Neural progenitor cell (in vitro differentiated cells): ENCODE measurements around the gene POLD4. TPM values are rescaled to one million over a fixed set of nuclear protein-coding genes. Genes with fewer than 3 reads are reported as not detected.

Experiments used
- DNase-seq: peaks from one replicate; pipeline ENCODE4 v3.0.0-alpha.2; 2016; ENCODE audit warnings: low spot score
- H2AFZ ChIP-seq: fragments of 200-600 bp; sonication (generic); replicated peaks from 2 replicates; pipeline ENCODE4 v1.6.1; 2016; ENCODE audit warnings: antibody characterized with exemption
- H3F3A ChIP-seq: fragments of 200-600 bp; sonication (generic); 2 replicates; pipeline ENCODE4 v1.6.1; 2016; ENCODE audit warnings: antibody characterized with exemption, low read depth
- H3K27ac ChIP-seq: fragments of 200-600 bp; sonication (generic); 2 replicates; pipeline ENCODE4 v1.5.1; 2016; ENCODE audit warnings: mild to moderate bottlenecking
- H3K27me3 ChIP-seq: fragments of 200-600 bp; sonication (generic); 2 replicates; pipeline ENCODE4 v1.6.1; 2016; ENCODE audit warnings: mild to moderate bottlenecking, moderate library complexity
- H3K36me3 ChIP-seq: fragments of 200-600 bp; sonication (generic); 2 replicates; pipeline ENCODE4 v1.5.1; 2016
- H3K4me1 ChIP-seq: fragments of 200-600 bp; sonication (generic); 2 replicates; pipeline ENCODE4 v1.6.1; 2016; ENCODE audit warnings: mixed run types
- H3K4me2 ChIP-seq: fragments of 200-600 bp; sonication (generic); 2 replicates; pipeline ENCODE4 v1.6.1; 2016
- H3K4me3 ChIP-seq: fragments of 200-600 bp; sonication (generic); 2 replicates; pipeline ENCODE4 v1.5.1; 2016
- H3K79me2 ChIP-seq: fragments of 200-600 bp; sonication (generic); 2 replicates; pipeline ENCODE4 v1.6.1; 2016; ENCODE audit warnings: low read depth
- H3K9ac ChIP-seq: fragments of 200-600 bp; sonication (generic); 2 replicates; pipeline ENCODE4 v1.6.1; 2016
- H3K9me3 ChIP-seq: fragments of 200-600 bp; sonication (generic); 2 replicates; pipeline ENCODE4 v1.5.1; 2016; ENCODE audit warnings: low read depth
- H4K20me1 ChIP-seq: fragments of 200-600 bp; sonication (generic); 2 replicates; pipeline ENCODE4 v1.6.1; 2016; ENCODE audit warnings: low read depth
- H3K27ac Mint-ChIP-seq: 3 replicates; pipeline ENCODE4 v1.8.0; 2021; ENCODE audit warnings: mixed read lengths
- H3K27me3 Mint-ChIP-seq: 2 replicates; pipeline ENCODE4 v1.8.0; 2022; ENCODE audit warnings: low read depth, mild to moderate bottlenecking, inconsistent platforms, moderate library complexity, mixed read lengths; ENCODE audit not compliant: insufficient read depth
- H3K36me3 Mint-ChIP-seq: 3 replicates; pipeline ENCODE4 v1.8.0; 2021; ENCODE audit warnings: mixed read lengths
- H3K4me1 Mint-ChIP-seq: 3 replicates; pipeline ENCODE4 v1.8.0; 2021; ENCODE audit warnings: mixed read lengths
- H3K4me3 Mint-ChIP-seq: 3 replicates; pipeline ENCODE4 v1.8.0; 2021; ENCODE audit warnings: mild to moderate bottlenecking, moderate library complexity, mixed read lengths
- H3K9me3 Mint-ChIP-seq: 3 replicates; pipeline ENCODE4 v1.8.0; 2020; ENCODE audit warnings: mixed read lengths
- CTCF ChIP-seq: fragments of 200-600 bp; sonication (generic); IDR thresholded peaks from 2 replicates; pipeline ENCODE4 v1.5.1; 2017; ENCODE audit warnings: antibody characterized with exemption, mild to moderate bottlenecking
- EZH2 ChIP-seq: fragments of 200-600 bp; sonication (generic); IDR thresholded peaks from 2 replicates; pipeline ENCODE4 v1.6.1; 2017; ENCODE audit warnings: antibody characterized with exemption, mild to moderate bottlenecking, moderate library complexity
- EZH2phosphoT487 ChIP-seq: fragments of 200-600 bp; sonication (generic); IDR thresholded peaks from 2 replicates; pipeline ENCODE4 v1.6.1; 2017; ENCODE audit warnings: antibody characterized with exemption
- total RNA-seq: library from RNA; depleted of rRNA; stranded (reverse); fragments of >200 nt; gene quantifications from 2 replicates; pipeline ENCODE4 v1.2.3, GENCODE V29; 2015; ENCODE audit warnings: low replicate concordance

Gene POLD4
- total RNA-seq, 1 donor from 2014 or later = 1.1 TPM

- H3K36me3 ChIP-seq = no peaks in the 10 kb centered on the region
- peak; percentile 87 for DNase-seq
- peaks cover 10% of the 10 kb centered on the region for H3K36me3 Mint-ChIP-seq
- H3K4me1 ChIP-seq = peaks cover 12% of the 10 kb centered on the region
- peaks cover 16% of the 10 kb centered on the region for H3K27me3 ChIP-seq
- H3K9ac ChIP-seq = no peak within 1 kb of the TSS
- no peak within 1 kb of the TSS for H3K27ac ChIP-seq
- H3K4me3 ChIP-seq = peak within 1 kb of the TSS; percentile 65
- peaks cover 27% of the 10 kb centered on the region for H3F3A ChIP-seq
- peak within 1 kb of the TSS; percentile 74 for H3K4me3 Mint-ChIP-seq
- H3K27ac Mint-ChIP-seq = no peak within 1 kb of the TSS
- TF ChIP-seq EZH2phosphoT487 (no peak), CTCF (no peak), EZH2 (no peak)
- H3K4me2 ChIP-seq = peak within 1 kb of the TSS; percentile 91
- peaks cover 14% of the 10 kb centered on the region for H4K20me1 ChIP-seq
- H3K9me3 ChIP-seq = no peaks in the 10 kb centered on the region
- H2AFZ ChIP-seq = peak within 1 kb of the TSS; percentile 53
- H3K9me3 Mint-ChIP-seq = no peaks in the 10 kb centered on the region
- no peaks in the 10 kb centered on the region for H3K79me2 ChIP-seq
- peaks cover 8% of the 10 kb centered on the region for H3K4me1 Mint-ChIP-seq
- peaks cover 7% of the 10 kb centered on the region for H3K27me3 Mint-ChIP-seq
Measured at GRCh38 chr11:67303132-67303834, 50.1 kb downstream of the POLD4 start, which contains the start of gene SSH3. Gene SSH3, plus strand, starts transcription at chr11:67303530. Its CDS starts 96 bp downstream, at chr11:67303626.

- Mint-ChIP-seq H3K36me3 (peaks cover 13% of the 10 kb centered on the region), H3K9me3 (no peaks in the 10 kb centered on the region), H3K4me3 (peak overlapping the region; percentile 74), H3K27ac (no peak overlapping the region), H3K27me3 (peaks cover 7% of the 10 kb centered on the region), H3K4me1 (peaks cover 8% of the 10 kb centered on the region)
- Histone ChIP-seq H3K36me3 (no peaks in the 10 kb centered on the region), H3K4me1 (peaks cover 12% of the 10 kb centered on the region), H3K79me2 (no peaks in the 10 kb centered on the region), H3K4me3 (peak overlapping the region; percentile 65), H3K9ac (no peak overlapping the region), H3K27ac (no peak overlapping the region), H3K9me3 (no peaks in the 10 kb centered on the region), H3F3A (peaks cover 27% of the 10 kb centered on the region), H4K20me1 (peaks cover 14% of the 10 kb centered on the region), H3K4me2 (peak overlapping the region; percentile 91), H2AFZ (no peak overlapping the region), H3K27me3 (peaks cover 16% of the 10 kb centered on the region)
- no peak for TF ChIP-seq CTCF
- TF ChIP-seq EZH2phosphoT487 = no peak
- no peak for TF ChIP-seq EZH2
- peak; percentile 78 for DNase-seq
Measured at GRCh38 chr11:67302571-67303131, 50.7 kb downstream of the POLD4 start.

- Histone ChIP-seq H3K4me1 (peaks cover 12% of the 10 kb centered on the region), H3K9ac (no peak overlapping the region), H3K36me3 (no peaks in the 10 kb centered on the region)
Measured at GRCh38 chr11:67301951-67302516, 51.3 kb downstream of the POLD4 start.

More at GRCh38 chr11:67301951-67302516, 51.3 kb downstream of the POLD4 start:
- TF ChIP-seq EZH2 = no peak
- TF ChIP-seq CTCF = no peak
- TF ChIP-seq EZH2phosphoT487 = no peak
- H3K4me2 ChIP-seq = peak overlapping the region; percentile 91
- H4K20me1 ChIP-seq = peaks cover 14% of the 10 kb centered on the region
- H3K36me3 Mint-ChIP-seq = peaks cover 14% of the 10 kb centered on the region
- H3K27me3 Mint-ChIP-seq = peaks cover 7% of the 10 kb centered on the region
- H3K27ac Mint-ChIP-seq = no peak overlapping the region
- DNase-seq = peak; percentile 71
- H3F3A ChIP-seq = peaks cover 27% of the 10 kb centered on the region
- no peaks in the 10 kb centered on the region for H3K9me3 ChIP-seq
- no peak overlapping the region for H3K27ac ChIP-seq
- peaks cover 8% of the 10 kb centered on the region for H3K4me1 Mint-ChIP-seq
- H3K4me3 Mint-ChIP-seq = peak overlapping the region; percentile 74
- H3K9me3 Mint-ChIP-seq = no peaks in the 10 kb centered on the region
- peaks cover 16% of the 10 kb centered on the region for H3K27me3 ChIP-seq
- H3K79me2 ChIP-seq = no peaks in the 10 kb centered on the region
- H2AFZ ChIP-seq = no peak overlapping the region
- peak overlapping the region; percentile 65 for H3K4me3 ChIP-seq
